H9 (cell line): ENCODE measurements around the gene SDR42E1. TPM values are rescaled to one million over a fixed set of nuclear protein-coding genes. Genes with fewer than 3 reads are reported as not detected.

Experiments
- DNase-seq: peaks from one replicate; pipeline ENCODE4 v3.0.0-alpha.2; 2017
- H2AFZ ChIP-seq: one replicate; pipeline ENCODE4 v1.6.1; 2013; ENCODE audit warnings: mild to moderate bottlenecking, low read length, control low read depth, moderate library complexity
- H2AK5ac ChIP-seq: 2 replicates; pipeline ENCODE4 v1.6.1; 2013; ENCODE audit warnings: low read length, control low read depth, mixed read lengths; ENCODE audit not compliant: insufficient read length
- H2BK120ac ChIP-seq: one replicate; pipeline ENCODE4 v1.6.1; 2013; ENCODE audit warnings: low read depth, mild to moderate bottlenecking, low read length, control low read depth, inconsistent platforms; ENCODE audit not compliant: poor library complexity, severe bottlenecking
- H2BK12ac ChIP-seq: 2 replicates; pipeline ENCODE4 v1.6.1; 2013; ENCODE audit warnings: low read length, control low read depth, mixed read lengths, low read depth; ENCODE audit not compliant: insufficient read length
- H2BK15ac ChIP-seq: 2 replicates; pipeline ENCODE4 v1.6.1; 2013; ENCODE audit warnings: low read depth, low read length, control low read depth
- H2BK20ac ChIP-seq: one replicate; pipeline ENCODE4 v1.6.1; 2013; ENCODE audit warnings: low read depth, mild to moderate bottlenecking, low read length, control low read depth, inconsistent platforms; ENCODE audit not compliant: poor library complexity, severe bottlenecking
- H2BK5ac ChIP-seq: 2 replicates; pipeline ENCODE4 v1.6.1; 2013; ENCODE audit warnings: low read length, control low read depth, mixed read lengths; ENCODE audit not compliant: insufficient read length
- H3K14ac ChIP-seq: 2 replicates; pipeline ENCODE4 v1.6.1; 2013; ENCODE audit warnings: low read length, control low read depth; ENCODE audit not compliant: insufficient read depth
- H3K18ac ChIP-seq: 2 replicates; pipeline ENCODE4 v1.6.1; 2013; ENCODE audit warnings: low read depth, mild to moderate bottlenecking, mixed read lengths, low read length, control low read depth; ENCODE audit not compliant: insufficient read length
- H3K23ac ChIP-seq: 2 replicates; pipeline ENCODE4 v1.6.1; 2013; ENCODE audit warnings: low read length, control low read depth, mixed read lengths, low read depth; ENCODE audit not compliant: insufficient read length
- H3K23me2 ChIP-seq: 2 replicates; pipeline ENCODE4 v1.6.1; 2013; ENCODE audit warnings: low read depth, mild to moderate bottlenecking, mixed read lengths, low read length, control low read depth; ENCODE audit not compliant: insufficient read length, poor library complexity, severe bottlenecking
- H3K27ac ChIP-seq: 2 replicates; pipeline ENCODE4 v1.5.1; 2013; ENCODE audit warnings: low read length, control low read depth, mixed read lengths, low read depth; ENCODE audit not compliant: insufficient read length
- H3K27me3 ChIP-seq: 2 replicates; pipeline ENCODE4 v1.6.1; 2013; ENCODE audit warnings: low read length, control low read depth, inconsistent platforms; ENCODE audit not compliant: insufficient read depth
- H3K4ac ChIP-seq: 2 replicates; pipeline ENCODE4 v1.6.1; 2013; ENCODE audit warnings: low read depth, mild to moderate bottlenecking, control low read depth, inconsistent platforms, low read length, moderate library complexity
- H3K4me1 ChIP-seq: 2 replicates; pipeline ENCODE4 v1.6.1; 2013; ENCODE audit warnings: low read length, control low read depth, inconsistent platforms; ENCODE audit not compliant: insufficient read depth
- H3K4me2 ChIP-seq: 2 replicates; pipeline ENCODE4 v1.6.1; 2013; ENCODE audit warnings: low read length, control low read depth, mixed read lengths; ENCODE audit not compliant: insufficient read length, insufficient read depth
- H3K56ac ChIP-seq: 2 replicates; pipeline ENCODE4 v1.6.1; 2013; ENCODE audit warnings: low read depth, mild to moderate bottlenecking, mixed read lengths, low read length, control low read depth; ENCODE audit not compliant: insufficient read length
- H3K79me1 ChIP-seq: 2 replicates; pipeline ENCODE4 v1.6.1; 2013; ENCODE audit warnings: low read depth, mild to moderate bottlenecking, moderate library complexity, low read length, control low read depth, inconsistent platforms; ENCODE audit not compliant: insufficient read depth, poor library complexity, severe bottlenecking
- H3K79me2 ChIP-seq: 2 replicates; pipeline ENCODE4 v1.6.1; 2013; ENCODE audit warnings: low read length, control low read depth, inconsistent platforms; ENCODE audit not compliant: insufficient read depth
- H3K9ac ChIP-seq: 2 replicates; pipeline ENCODE4 v1.6.1; 2013; ENCODE audit warnings: low read length, control low read depth, mixed read lengths; ENCODE audit not compliant: insufficient read length; ENCODE audit errors: extremely low read depth
- H3K9me3 ChIP-seq: one replicate; pipeline ENCODE4 v1.6.1; 2013; ENCODE audit warnings: low read depth, low read length, inconsistent platforms; ENCODE audit not compliant: control insufficient read depth
- H3T11ph ChIP-seq: one replicate; pipeline ENCODE4 v1.6.1; 2013; ENCODE audit warnings: mild to moderate bottlenecking, low read length, control low read depth, inconsistent platforms
- H4K20me1 ChIP-seq: one replicate; pipeline ENCODE4 v1.6.1; 2013; ENCODE audit not compliant: control insufficient read depth, insufficient read length, insufficient read depth
- H4K5ac ChIP-seq: 2 replicates; pipeline ENCODE4 v1.6.1; 2013; ENCODE audit warnings: low read depth, mild to moderate bottlenecking, mixed read lengths, low read length, control low read depth; ENCODE audit not compliant: insufficient read length
- H4K8ac ChIP-seq: replicated peaks from 2 replicates; pipeline ENCODE4 v1.6.1; 2013; ENCODE audit warnings: low read length, control low read depth, mixed read lengths, low read depth; ENCODE audit not compliant: insufficient read length
- H4K91ac ChIP-seq: 2 replicates; pipeline ENCODE4 v1.6.1; 2013; ENCODE audit warnings: low read depth, mild to moderate bottlenecking, moderate library complexity, mixed read lengths, low read length, control low read depth; ENCODE audit not compliant: insufficient read length
- H3K27ac Mint-ChIP-seq, 3 experiments: 2 replicates in 2 of 3; 3 replicates in 1 of 3; pipeline ENCODE4 v1.8.0; 2020 to 2021; ENCODE audit warnings: mixed read lengths in 3 of 3, mild to moderate bottlenecking in 1 of 3, moderate library complexity in 1 of 3
- H3K27me3 Mint-ChIP-seq: 2 replicates; pipeline ENCODE4 v1.8.0; 2021; ENCODE audit warnings: low read depth, mild to moderate bottlenecking, moderate library complexity, mixed read lengths
- H3K36me3 Mint-ChIP-seq, 3 experiments: 2 replicates in 2 of 3; 3 replicates in 1 of 3; pipeline ENCODE4 v1.8.0; 2020 to 2021; ENCODE audit warnings: low read depth in 3 of 3, mixed read lengths in 3 of 3; ENCODE audit not compliant: insufficient read depth in 1 of 3
- H3K4me1 Mint-ChIP-seq, 2 experiments: 2 replicates each; pipeline ENCODE4 v1.8.0; 2020; ENCODE audit warnings: mixed read lengths in 2 of 2
- H3K4me3 Mint-ChIP-seq, 2 experiments: 2 replicates in 1 of 2; 3 replicates in 1 of 2; pipeline ENCODE4 v1.8.0; 2020 to 2021; ENCODE audit warnings: mild to moderate bottlenecking in 2 of 2, mixed read lengths in 2 of 2, moderate library complexity in 1 of 2
- H3K9me3 Mint-ChIP-seq, 2 experiments: 2 replicates in 1 of 2; 3 replicates in 1 of 2; pipeline ENCODE4 v1.8.0; 2020; ENCODE audit warnings: mild to moderate bottlenecking in 2 of 2, mixed read lengths in 2 of 2, moderate library complexity in 1 of 2
- whole genome bisulfite sequencing: extraction: QIAGEN DNeasy Blood & Tissue Kit; methylation state at CpG from one replicate; pipeline ENCODE4 v1.1.7; 2013; ENCODE audit warnings: missing lambda C conversion rate, low lambda C conversion rate, mixed read lengths; ENCODE audit not compliant: insufficient read length; ENCODE audit errors: extremely low coverage; 5-methylcytosine and 5-hydroxymethylcytosine counted together
- total RNA-seq: library from RNA; stranded (reverse); gene quantifications from 2 replicates; pipeline ENCODE4 v1.2.1, GENCODE V29; 2021
- TF ChIP-seq, protein P1 (sequence below): fragments of 200-600 bp; sonication (generic); conservative IDR thresholded peaks from 3 replicates; pipeline ENCODE4 v1.8.0; 2021; ENCODE audit warnings: antibody characterized with exemption, mild to moderate bottlenecking

Gene SDR42E1
- total RNA-seq, 1 experiment from 2014 or later, result not detected

GRCh38 chr16:82042144-82042543 lies 30.9 kb upstream of the SDR42E1 start:
- Histone ChIP-seq H2BK5ac (no peak overlapping the region), H3K18ac (no peak overlapping the region), H3K4me1 (peaks cover 4% of the 10 kb centered on the region; the same call in 1 of the 2 replicates), H2BK15ac (no peak overlapping the region), H2BK20ac (no peak overlapping the region), H3K9me3 (no peaks in the 10 kb centered on the region), H3K27ac (no peak overlapping the region), H3K56ac (no peak overlapping the region), H4K20me1 (no peaks in the 10 kb centered on the region), H3K4me2 (no peak overlapping the region), H3K4ac (no peak overlapping the region), H4K8ac (no peak overlapping the region), H3K27me3 (no peaks in the 10 kb centered on the region), H2BK12ac (no peak overlapping the region), H2BK120ac (no peak overlapping the region), H3K79me2 (no peaks in the 10 kb centered on the region), H3K23me2 (no peaks in the 10 kb centered on the region), H3K79me1 (no peaks in the 10 kb centered on the region), H3K9ac (no peak overlapping the region), H4K91ac (no peak overlapping the region), H3K23ac (no peak overlapping the region), H2AFZ (no peak overlapping the region), H3K14ac (no peak overlapping the region), H3T11ph (no peak overlapping the region), H4K5ac (no peak overlapping the region), H2AK5ac (no peak overlapping the region)
- Mint-ChIP-seq H3K9me3 (no peaks in the 10 kb centered on the region), H3K27me3 (peaks cover 4% of the 10 kb centered on the region; the same call in 1 of the 2 replicates), H3K36me3 (no peaks in the 10 kb centered on the region), H3K4me3 (no peak overlapping the region), H3K27ac (no peak overlapping the region), H3K4me1 (peaks cover 6 to 9% of the 10 kb centered on the region in 2 experiments)
- TF ChIP-seq, protein P1, sequence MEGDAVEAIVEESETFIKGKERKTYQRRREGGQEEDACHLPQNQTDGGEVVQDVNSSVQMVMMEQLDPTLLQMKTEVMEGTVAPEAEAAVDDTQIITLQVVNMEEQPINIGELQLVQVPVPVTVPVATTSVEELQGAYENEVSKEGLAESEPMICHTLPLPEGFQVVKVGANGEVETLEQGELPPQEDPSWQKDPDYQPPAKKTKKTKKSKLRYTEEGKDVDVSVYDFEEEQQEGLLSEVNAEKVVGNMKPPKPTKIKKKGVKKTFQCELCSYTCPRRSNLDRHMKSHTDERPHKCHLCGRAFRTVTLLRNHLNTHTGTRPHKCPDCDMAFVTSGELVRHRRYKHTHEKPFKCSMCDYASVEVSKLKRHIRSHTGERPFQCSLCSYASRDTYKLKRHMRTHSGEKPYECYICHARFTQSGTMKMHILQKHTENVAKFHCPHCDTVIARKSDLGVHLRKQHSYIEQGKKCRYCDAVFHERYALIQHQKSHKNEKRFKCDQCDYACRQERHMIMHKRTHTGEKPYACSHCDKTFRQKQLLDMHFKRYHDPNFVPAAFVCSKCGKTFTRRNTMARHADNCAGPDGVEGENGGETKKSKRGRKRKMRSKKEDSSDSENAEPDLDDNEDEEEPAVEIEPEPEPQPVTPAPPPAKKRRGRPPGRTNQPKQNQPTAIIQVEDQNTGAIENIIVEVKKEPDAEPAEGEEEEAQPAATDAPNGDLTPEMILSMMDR, result no peak
- no peak for DNase-seq
- no CpG with 5 or more reads among the region's 8 CpGs for WGBS
